Ovary (tissue), 9 donors: ENCODE results near the gene KIF15. TPM values are rescaled to one million over a fixed set of nuclear protein-coding genes. Genes with fewer than 3 reads are reported as not detected.

Experiments
- DNase-seq, 5 donors: peaks; one replicate each; pipeline ENCODE4 v3.0.0-alpha.2; 2019 to 2020
- H3K27ac ChIP-seq, 2 donors: fragments of 200-600 bp; one replicate each; pipeline versions ENCODE4 v1.5.1 to v1.8.0; 2019 to 2022
- H3K27me3 ChIP-seq: fragments of 200-600 bp; one replicate; pipeline ENCODE4 v1.8.0; 2022
- H3K36me3 ChIP-seq: fragments of 200-600 bp; sonication (generic); one replicate; pipeline ENCODE4 v1.5.1; 2019
- H3K4me1 ChIP-seq: one replicate; pipeline ENCODE4 v1.8.1; 2013; ENCODE audit warnings: mild to moderate bottlenecking, moderate library complexity; ENCODE audit not compliant: insufficient read depth
- H3K4me3 ChIP-seq: fragments of 200-600 bp; sonication (generic); one replicate; pipeline ENCODE4 v1.5.1; 2017
- H3K9me3 ChIP-seq, 2 donors: fragments of 200-600 bp in 1 of 2; sonication (generic) in 1 of 2; one replicate each; pipeline versions ENCODE4 v1.5.1 to v1.8.1; 2013 to 2019; ENCODE audit warnings: mild to moderate bottlenecking in 1 of 2, moderate library complexity in 1 of 2
- CTCF ChIP-seq, 3 donors: fragments of 450-650 bp in 2 of 3; fragments of 200-600 bp in 1 of 3; IDR thresholded peaks; one replicate each; pipeline versions ENCODE4 v1.5.1 to v1.8.0; 2016 to 2022; ENCODE audit warnings: antibody characterized with exemption in 3 of 3, mild to moderate bottlenecking in 1 of 3
- EP300 ChIP-seq: sonication (generic); formaldehyde crosslinking; IDR thresholded peaks from one replicate; pipeline ENCODE4 v1.6.1; 2017; ENCODE audit warnings: antibody characterized with exemption
- POLR2A ChIP-seq: fragments of 450-650 bp; IDR thresholded peaks from one replicate; pipeline ENCODE4 v1.6.1; 2017; ENCODE audit warnings: antibody characterized with exemption, mild to moderate bottlenecking, moderate library complexity
- WGBS, 3 donors: extraction: QIAGEN DNeasy Blood & Tissue Kit in 1 of 3; methylation state at CpG; one replicate each; pipeline versions ENCODE4 v1.1.5 to v1.1.7; 2013 to 2017; 5-methylcytosine and 5-hydroxymethylcytosine counted together
- intact Hi-C, 4 donors: fragments of 100-400 bp; cut with DNase I; formaldehyde crosslinking; loops; one replicate each; pipeline versions ENCODE4 v1.11.0 to v1.15.1; 2022 to 2023
- polyA plus RNA-seq, 2 donors: library from polyadenylated mRNA; stranded (reverse); fragments of 200-250 nt in 1 of 2; fragments of 350-450 nt in 1 of 2; fragmentation: Illumina TruSeq in 1 of 2; extraction: RNeasy Lipid Tissue Mini Kit (QIAGEN cat#74804) in 1 of 2; gene quantifications; one replicate each; pipeline ENCODE4 v1.2.3, GENCODE V29; 2013 to 2014
- total RNA-seq, 7 donors: library from RNA; depleted of rRNA in 2 of 7; stranded (reverse); fragments of >200 nt in 2 of 7; fragmentation: NEBNext Ultra II Directional in 3 of 7; extraction: Animal tissue kit (Norgen Biotek cat#: 25700) in 3 of 7; gene quantifications; one replicate each; pipeline versions ENCODE4 v1.1.0 to v1.2.4, GENCODE V29; 2016 to 2023
- donor health status: DM: no; HTN: no; CAD: no; lungs with moderate emphysema.
- donor health status: DM: no; HTN: no; CAD: no.
- donor health status: Bipolar disorder and iron deficiency.
- donor health status: DM: yes; HTN: yes; CAD: no.
- donor health status: DM: no; HTN: no; CAD: no.
- donor health status: DM: yes; HTN: yes; CAD: no.

KIF15 gene
- total and polyA plus RNA-seq, 9 donors, result 0.15 to 0.99 (median 0.33) TPM; not detected in 1

GRCh38 chr3:44867421-44868111 lies 106.0 kb downstream of the KIF15 start:
- no peaks in the 10 kb centered on the region for H3K36me3 ChIP-seq
- no peaks in the 10 kb centered on the region for H3K27me3 ChIP-seq
- H3K9me3 ChIP-seq, result no peaks in the 10 kb centered on the region
- TF ChIP-seq CTCF (IDR thresholded peaks at IDR 0.05) (no peak), EP300 (no peak)
- 92 to 95% (median 94%) methylated on average over 7 of the region's 7 CpGs for WGBS, 3 donors
- H3K4me3 ChIP-seq, result no peak overlapping the region
- H3K27ac ChIP-seq, result no peak overlapping the region
- intact Hi-C loops, result loop anchor here in 1 of 4 donors (10.0 kb wide), 1 partner anchor 97 kb away; no protein-coding TSS in a partner anchor
- H3K4me1 ChIP-seq, result peaks cover 3% of the 10 kb centered on the region
- no peak for DNase-seq

GRCh38 chr3:44870375-44871061 lies 108.9 kb downstream of the KIF15 start:
- H3K9me3 ChIP-seq, result no peaks in the 10 kb centered on the region
- intact Hi-C loops, result no loop called here
- H3K4me1 ChIP-seq, result no peaks in the 10 kb centered on the region
- H3K36me3 ChIP-seq, result no peaks in the 10 kb centered on the region
- TF ChIP-seq CTCF (IDR thresholded peaks at IDR 0.05) (no peak), POLR2A (no peak), EP300 (no peak)
- no peaks in the 10 kb centered on the region for H3K27me3 ChIP-seq
- no peak for DNase-seq
- H3K27ac ChIP-seq, result no peak overlapping the region
- 73 to 81% (median 74%) methylated on average over 8 of the region's 8 CpGs for WGBS, 3 donors
- no peak overlapping the region for H3K4me3 ChIP-seq

GRCh38 chr3:44874308-44874707 lies 112.7 kb downstream of the KIF15 start, which contains the start of gene TGM4:
Gene TGM4 (plus strand): TSS chr3:44874608. CDS start chr3:44874679, 71 bp downstream.
- no peaks in the 10 kb centered on the region for H3K27me3 ChIP-seq
- 79 to 82% (median 81%) methylated on average over 5 of the region's 5 CpGs for WGBS, 3 donors
- H3K4me1 ChIP-seq, result no peaks in the 10 kb centered on the region

GRCh38 chr3:44875596-44875995 lies 114.0 kb downstream of the KIF15 start:
- H3K27me3 ChIP-seq, result no peaks in the 10 kb centered on the region
- TF ChIP-seq CTCF (IDR thresholded peaks at IDR 0.05) (no peak), POLR2A (no peak), EP300 (no peak)
- H3K4me1 ChIP-seq, result no peaks in the 10 kb centered on the region
- intact Hi-C loops, result loop anchor here in 1 of 4 donors (1.0 kb wide), 1 partner anchor 21 kb away; no protein-coding TSS in a partner anchor
- H3K27ac ChIP-seq, result no peak overlapping the region
- H3K4me3 ChIP-seq, result no peak overlapping the region
- no peak for DNase-seq
- WGBS, 3 donors, result 70 to 89% (median 71%) methylated on average over 3 of the region's 3 CpGs
- H3K9me3 ChIP-seq, result no peaks in the 10 kb centered on the region
- no peaks in the 10 kb centered on the region for H3K36me3 ChIP-seq

More at GRCh38 chr3:44874308-44874707, 112.7 kb downstream of the KIF15 start, which contains the start of gene TGM4:
- intact Hi-C loops, result no loop called here
- Histone ChIP-seq H3K9me3 (no peaks in the 10 kb centered on the region), H3K27ac (no peak within 1 kb of the TSS), H3K4me3 (no peak within 1 kb of the TSS), H3K36me3 (no peaks in the 10 kb centered on the region)
- no peak for DNase-seq
- no peak for TF ChIP-seq EP300
- no peak for TF ChIP-seq CTCF (IDR thresholded peaks at IDR 0.05)
- TF ChIP-seq POLR2A, result no peak
